ENCODE measurements around the gene NAV1. TPM values are rescaled to one million over a fixed set of nuclear protein-coding genes. Genes with fewer than 3 reads are reported as not detected.

NAV1 gene
- total RNA-seq, 2 donors from 2014 or later, result 16.3 to 32.1 TPM

- no peaks in the 10 kb centered on the region for H3K9me3 ChIP-seq
- H3K4me3 ChIP-seq, result no peak overlapping the region
- DNase-seq (ENCODE audit: low spot score), result no peak
- peaks cover 0 to 50% of the 10 kb centered on the region in 2 donors for H3K4me1 ChIP-seq
- H3K27me3 ChIP-seq, result no peaks in the 10 kb centered on the region
- TF ChIP-seq, protein P1, sequence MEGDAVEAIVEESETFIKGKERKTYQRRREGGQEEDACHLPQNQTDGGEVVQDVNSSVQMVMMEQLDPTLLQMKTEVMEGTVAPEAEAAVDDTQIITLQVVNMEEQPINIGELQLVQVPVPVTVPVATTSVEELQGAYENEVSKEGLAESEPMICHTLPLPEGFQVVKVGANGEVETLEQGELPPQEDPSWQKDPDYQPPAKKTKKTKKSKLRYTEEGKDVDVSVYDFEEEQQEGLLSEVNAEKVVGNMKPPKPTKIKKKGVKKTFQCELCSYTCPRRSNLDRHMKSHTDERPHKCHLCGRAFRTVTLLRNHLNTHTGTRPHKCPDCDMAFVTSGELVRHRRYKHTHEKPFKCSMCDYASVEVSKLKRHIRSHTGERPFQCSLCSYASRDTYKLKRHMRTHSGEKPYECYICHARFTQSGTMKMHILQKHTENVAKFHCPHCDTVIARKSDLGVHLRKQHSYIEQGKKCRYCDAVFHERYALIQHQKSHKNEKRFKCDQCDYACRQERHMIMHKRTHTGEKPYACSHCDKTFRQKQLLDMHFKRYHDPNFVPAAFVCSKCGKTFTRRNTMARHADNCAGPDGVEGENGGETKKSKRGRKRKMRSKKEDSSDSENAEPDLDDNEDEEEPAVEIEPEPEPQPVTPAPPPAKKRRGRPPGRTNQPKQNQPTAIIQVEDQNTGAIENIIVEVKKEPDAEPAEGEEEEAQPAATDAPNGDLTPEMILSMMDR (IDR thresholded peaks at IDR 0.05), result no peak
- H3K27ac ChIP-seq, result peak overlapping the region; percentile 23 to 52
- H3K36me3 ChIP-seq, result no peaks in the 10 kb centered on the region
Observed at GRCh38 chr1:201552941-201553351, 14.0 kb downstream of the NAV1 start.

GRCh38 chr1:201553496-201554189 is 14.7 kb downstream of the NAV1 start:
- Histone ChIP-seq H3K27ac (peak overlapping the region; percentile 23 to 52), H3K36me3 (no peaks in the 10 kb centered on the region), H3K4me1 (peaks cover 0 to 50% of the 10 kb centered on the region in 2 donors), H3K27me3 (no peaks in the 10 kb centered on the region), H3K9me3 (no peaks in the 10 kb centered on the region), H3K4me3 (no peak overlapping the region)
- no peak for DNase-seq (ENCODE audit: low spot score)
- TF ChIP-seq, protein P1 (IDR thresholded peaks at IDR 0.05), result no peak

- Histone ChIP-seq H3K27ac (peak overlapping the region; percentile 23 to 52), H3K27me3 (no peaks in the 10 kb centered on the region), H3K9me3 (no peaks in the 10 kb centered on the region), H3K4me3 (no peak overlapping the region), H3K4me1 (peaks cover 0 to 50% of the 10 kb centered on the region in 2 donors), H3K36me3 (no peaks in the 10 kb centered on the region)
- no peak for DNase-seq (ENCODE audit: low spot score)
- TF ChIP-seq, protein P1 (IDR thresholded peaks at IDR 0.05), result no peak
Observed at GRCh38 chr1:201554190-201554600, 15.3 kb downstream of the NAV1 start.

DNA sequence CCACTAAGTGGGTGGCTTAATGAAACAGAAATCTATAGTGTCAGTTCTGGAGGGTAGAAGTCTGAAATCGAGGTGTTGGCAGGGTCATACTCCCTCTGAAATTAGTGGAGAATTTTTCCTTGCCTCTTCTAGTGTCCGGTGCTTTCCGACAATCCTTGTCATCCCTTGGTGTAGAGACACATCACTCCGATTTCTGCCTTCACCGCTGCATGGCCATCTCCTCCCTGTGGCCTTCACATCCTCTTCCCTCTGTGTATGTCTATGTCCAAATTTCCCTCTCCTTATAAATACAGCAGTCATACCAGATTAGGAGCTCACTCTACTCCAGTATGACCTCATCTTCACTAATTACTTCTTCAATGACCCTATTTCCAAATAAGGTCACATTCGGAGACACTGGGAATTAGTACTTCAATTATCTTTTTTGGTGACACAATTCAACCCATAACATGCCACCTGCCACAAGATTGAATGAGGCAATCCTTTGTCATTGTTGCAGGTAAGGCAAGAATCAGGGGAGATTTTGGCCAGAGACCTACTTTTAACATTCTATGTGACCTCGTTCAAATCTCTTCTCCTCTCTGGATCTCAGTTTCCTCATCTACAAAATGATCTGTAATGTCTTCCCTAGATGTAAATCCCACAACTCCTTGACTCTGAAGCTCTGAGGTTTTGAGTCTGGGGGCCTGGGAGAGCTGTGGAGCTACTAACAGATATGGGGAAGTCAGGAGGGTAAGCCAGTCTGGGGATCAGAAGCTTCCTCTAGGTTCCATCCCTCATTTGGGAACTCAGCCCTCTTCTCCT is 16.1 kb downstream of the NAV1 start:
- no peaks in the 10 kb centered on the region for H3K36me3 ChIP-seq
- peak overlapping the region; percentile 23 to 52 for H3K27ac ChIP-seq
- H3K4me1 ChIP-seq, result peaks cover 0 to 58% of the 10 kb centered on the region in 2 donors
- DNase-seq (ENCODE audit: low spot score), result no peak
- H3K4me3 ChIP-seq, result no peak overlapping the region
- no peaks in the 10 kb centered on the region for H3K9me3 ChIP-seq
- no peaks in the 10 kb centered on the region for H3K27me3 ChIP-seq
- TF ChIP-seq, protein P1 (IDR thresholded peaks at IDR 0.05), result no peak

- TF ChIP-seq, protein P1 (IDR thresholded peaks at IDR 0.05), result no peak
- no peak for DNase-seq (ENCODE audit: low spot score)
- Histone ChIP-seq H3K36me3 (no peaks in the 10 kb centered on the region), H3K9me3 (no peaks in the 10 kb centered on the region), H3K27ac (peak overlapping the region; percentile 6 to 24), H3K27me3 (no peaks in the 10 kb centered on the region), H3K4me3 (no peak overlapping the region), H3K4me1 (peaks cover 0 to 62% of the 10 kb centered on the region in 2 donors)
Observed at GRCh38 chr1:201555593-201555945, 16.6 kb downstream of the NAV1 start.

Measured in right atrium auricular region (tissue), 2 donors.